ENCODE data around the gene ADAM19. TPM values are rescaled to one million over a fixed set of nuclear protein-coding genes. Genes with fewer than 3 reads are reported as not detected.

ADAM19 gene
- total RNA-seq, 4 donors from 2014 or later: 4.0 to 28.1 (median 15.1) TPM

DNA sequence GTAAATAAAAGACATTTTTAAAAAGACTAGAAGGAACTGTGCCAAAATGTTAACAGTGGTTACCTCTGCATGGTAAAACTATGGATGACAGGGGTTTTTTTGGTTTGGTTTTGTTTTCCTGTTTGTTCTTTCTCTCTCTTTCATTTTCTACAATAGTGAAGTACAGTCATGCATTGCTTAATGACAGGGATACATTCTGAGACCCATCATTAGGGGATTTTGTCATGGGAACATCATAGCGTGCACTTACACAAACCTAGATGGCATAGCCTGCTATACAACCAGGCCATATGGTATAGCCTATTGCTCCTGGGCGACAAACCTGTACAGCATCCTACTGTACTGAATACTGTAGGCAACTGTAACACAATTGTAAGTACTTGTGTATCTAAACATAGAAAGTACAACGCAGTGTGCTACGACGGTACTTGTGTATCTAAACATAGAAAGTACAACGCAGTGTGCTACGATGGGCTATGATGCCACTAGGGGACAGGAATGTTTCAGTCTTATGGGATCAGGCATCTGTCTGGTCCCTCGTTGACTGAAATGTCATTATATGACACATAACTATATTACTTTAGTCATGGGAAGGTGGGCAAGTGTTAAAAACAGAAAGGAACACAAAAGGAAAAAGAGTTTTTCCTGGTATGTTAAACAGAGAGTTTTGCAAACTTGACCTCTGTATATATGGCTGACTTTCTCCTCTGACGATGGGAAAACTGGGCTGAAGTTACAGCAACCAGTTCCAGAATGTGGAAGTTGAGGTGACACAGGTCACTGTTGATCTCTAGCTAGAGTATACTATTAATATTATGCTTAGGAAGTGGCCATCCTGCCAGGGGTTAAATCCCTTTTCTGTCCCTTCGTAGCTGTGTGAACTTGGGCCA lies 7.4 kb upstream of the ADAM19 start:
- WGBS, 2 donors (ENCODE audit: low coverage in 1 of 2): 67 to 72% methylated on average over 6 to 10 of the region's 10 CpGs
- intact Hi-C loops (cut with DNase I; ENCODE audit: low total_unique reads) (no loop called here), in situ Hi-C loops (cut with MboI; ENCODE audit: low pct_ligation_motif_present in 1 of 4, low pct_unique_long_range_greater_than_20kb in 1 of 4, low sequenced_read_pairs in 3 of 4) (no loop called here)
- Histone ChIP-seq H3K27ac (peak overlapping the region in 1 of 4 donors; percentile 30), H3K4me3 (no peak overlapping the region), H3K27me3 (no peaks in the 10 kb centered on the region), H3K9me3 (no peaks in the 10 kb centered on the region), H3K36me3 (no peaks in the 10 kb centered on the region), H3K4me1 (no peaks in the 10 kb centered on the region)
- TF ChIP-seq POLR2AphosphoS5 (IDR thresholded peaks at IDR 0.05) (no peak), POLR2A (IDR thresholded peaks at IDR 0.05) (no peak), EP300 (IDR thresholded peaks at IDR 0.05; ENCODE audit: low read depth) (no peak)
- TF ChIP-seq, protein P1, sequence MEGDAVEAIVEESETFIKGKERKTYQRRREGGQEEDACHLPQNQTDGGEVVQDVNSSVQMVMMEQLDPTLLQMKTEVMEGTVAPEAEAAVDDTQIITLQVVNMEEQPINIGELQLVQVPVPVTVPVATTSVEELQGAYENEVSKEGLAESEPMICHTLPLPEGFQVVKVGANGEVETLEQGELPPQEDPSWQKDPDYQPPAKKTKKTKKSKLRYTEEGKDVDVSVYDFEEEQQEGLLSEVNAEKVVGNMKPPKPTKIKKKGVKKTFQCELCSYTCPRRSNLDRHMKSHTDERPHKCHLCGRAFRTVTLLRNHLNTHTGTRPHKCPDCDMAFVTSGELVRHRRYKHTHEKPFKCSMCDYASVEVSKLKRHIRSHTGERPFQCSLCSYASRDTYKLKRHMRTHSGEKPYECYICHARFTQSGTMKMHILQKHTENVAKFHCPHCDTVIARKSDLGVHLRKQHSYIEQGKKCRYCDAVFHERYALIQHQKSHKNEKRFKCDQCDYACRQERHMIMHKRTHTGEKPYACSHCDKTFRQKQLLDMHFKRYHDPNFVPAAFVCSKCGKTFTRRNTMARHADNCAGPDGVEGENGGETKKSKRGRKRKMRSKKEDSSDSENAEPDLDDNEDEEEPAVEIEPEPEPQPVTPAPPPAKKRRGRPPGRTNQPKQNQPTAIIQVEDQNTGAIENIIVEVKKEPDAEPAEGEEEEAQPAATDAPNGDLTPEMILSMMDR (IDR thresholded peaks at IDR 0.05): no peak
- no peak for DNase-seq

DNA sequence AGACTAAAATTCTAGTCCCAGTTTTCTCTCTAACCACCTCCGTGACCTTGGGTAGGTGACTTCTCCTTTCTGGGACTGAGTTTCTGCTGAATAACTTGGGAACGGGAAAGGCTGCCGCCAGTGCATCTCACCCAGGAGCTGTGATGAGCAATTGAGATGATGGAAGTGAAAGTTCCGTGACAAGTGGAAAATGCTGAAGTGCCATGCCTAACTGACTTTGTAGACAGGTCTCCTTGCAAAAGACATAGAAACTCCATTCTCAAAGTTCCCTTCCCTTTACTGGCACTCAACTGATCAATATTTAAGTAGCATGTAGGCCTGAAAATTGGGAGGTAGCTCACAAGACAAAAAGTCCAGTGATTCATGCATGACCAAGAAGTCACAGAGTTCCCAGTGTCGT lies 6.3 kb upstream of the ADAM19 start:
- H3K36me3 ChIP-seq: no peaks in the 10 kb centered on the region
- intact Hi-C loops (cut with DNase I; ENCODE audit: low total_unique reads) (no loop called here), in situ Hi-C loops (cut with MboI; ENCODE audit: low pct_ligation_motif_present in 1 of 4, low pct_unique_long_range_greater_than_20kb in 1 of 4, low sequenced_read_pairs in 3 of 4) (no loop called here)
- H3K27me3 ChIP-seq: no peaks in the 10 kb centered on the region
- no peak for DNase-seq
- no peaks in the 10 kb centered on the region for H3K9me3 ChIP-seq
- H3K27ac ChIP-seq: no peak overlapping the region
- no peak overlapping the region for H3K4me3 ChIP-seq
- 92 to 100% methylated on average over 2 to 5 of the region's 5 CpGs for WGBS, 2 donors (ENCODE audit: low coverage in 1 of 2)
- TF ChIP-seq EP300 (IDR thresholded peaks at IDR 0.05; ENCODE audit: low read depth): no peak
- no peak for TF ChIP-seq POLR2AphosphoS5 (IDR thresholded peaks at IDR 0.05)
- TF ChIP-seq POLR2A (IDR thresholded peaks at IDR 0.05): no peak
- TF ChIP-seq, protein P1 (IDR thresholded peaks at IDR 0.05): no peak
- no peaks in the 10 kb centered on the region for H3K4me1 ChIP-seq

DNA sequence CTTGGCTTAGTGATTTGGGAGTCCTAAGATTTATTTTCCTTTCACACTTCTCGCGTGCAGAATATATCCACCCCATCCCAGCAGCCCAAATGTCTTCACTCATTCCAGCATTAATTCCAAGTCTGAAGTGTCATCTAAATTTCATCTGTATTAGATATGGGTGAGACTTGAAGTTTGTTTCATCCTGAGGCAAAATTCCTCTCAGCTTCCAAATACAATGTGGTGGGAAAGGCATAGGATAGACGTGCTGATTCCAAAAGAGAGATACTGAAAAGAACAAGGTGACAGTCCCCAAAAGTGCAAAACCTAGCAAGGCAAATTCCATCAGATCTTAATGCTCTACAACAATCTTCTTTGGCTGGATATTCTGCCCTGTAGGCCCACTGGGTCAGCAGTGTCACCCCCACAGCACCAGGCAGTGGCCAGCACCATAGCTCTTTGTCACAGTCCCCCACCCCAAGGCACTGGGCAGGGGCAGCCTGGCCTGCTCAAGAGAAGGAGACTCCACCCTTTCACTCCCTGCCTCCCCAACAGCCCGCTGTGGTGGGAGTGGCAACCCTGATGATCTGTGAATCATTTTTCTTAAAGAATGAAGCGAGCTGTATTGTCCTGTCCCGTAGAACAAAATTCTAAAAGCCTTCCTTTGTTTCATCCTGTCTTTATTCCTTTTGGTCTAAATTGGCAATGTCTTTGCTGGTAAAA lies 2.7 kb upstream of the ADAM19 start:
- peaks cover 0 to 23% (median 5%) of the 10 kb centered on the region in 4 donors for H3K4me1 ChIP-seq
- intact Hi-C loops (cut with DNase I; ENCODE audit: low total_unique reads): loop anchor here (5.0 to 10.0 kb wide), 2 partner anchors 66 to 253 kb away; no protein-coding TSS in a partner anchor
- H3K4me3 ChIP-seq: no peak overlapping the region
- H3K27me3 ChIP-seq: peaks cover 7% of the 10 kb centered on the region
- no peak overlapping the region for H3K27ac ChIP-seq
- 89 to 96% methylated on average over 5 to 6 of the region's 6 CpGs for WGBS, 2 donors (ENCODE audit: low coverage in 1 of 2)
- in situ Hi-C loops (cut with MboI; ENCODE audit: low pct_ligation_motif_present in 1 of 4, low pct_unique_long_range_greater_than_20kb in 1 of 4, low sequenced_read_pairs in 3 of 4): no loop called here
- no peak for DNase-seq
- no peaks in the 10 kb centered on the region for H3K9me3 ChIP-seq
- H3K36me3 ChIP-seq: no peaks in the 10 kb centered on the region
- TF ChIP-seq, protein P1 (IDR thresholded peaks at IDR 0.05): no peak
- TF ChIP-seq POLR2A (IDR thresholded peaks at IDR 0.05) (no peak), EP300 (IDR thresholded peaks at IDR 0.05; ENCODE audit: low read depth) (no peak), POLR2AphosphoS5 (IDR thresholded peaks at IDR 0.05) (no peak)

DNA sequence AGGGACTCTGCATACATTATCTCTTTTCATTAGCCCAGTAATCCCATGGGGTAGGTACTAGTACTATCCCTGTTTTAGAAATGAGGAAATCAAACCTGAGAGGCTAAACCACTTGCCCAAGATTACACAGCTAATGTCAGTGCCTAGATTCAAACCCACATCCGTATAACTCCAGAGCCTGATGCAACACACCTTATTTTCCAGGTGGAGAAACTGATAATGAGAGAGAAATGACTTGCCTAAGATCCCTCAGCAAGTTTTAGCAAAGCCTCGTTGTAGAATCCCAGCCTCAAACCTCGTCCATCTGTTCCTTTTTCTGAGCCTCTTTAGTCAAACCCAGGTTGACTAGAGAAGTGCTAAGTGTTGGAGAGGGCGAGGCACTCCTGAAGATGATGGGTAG lies 1.1 kb upstream of the ADAM19 start:
- DNase-seq: no peak
- Histone ChIP-seq H3K9me3 (no peaks in the 10 kb centered on the region), H3K36me3 (no peaks in the 10 kb centered on the region), H3K4me1 (peaks cover 0 to 32% (median 11%) of the 10 kb centered on the region in 4 donors), H3K27me3 (peaks cover 7% of the 10 kb centered on the region), H3K27ac (peak overlapping the region in 3 of 4 donors; percentile 87 to 93 (median 91)), H3K4me3 (no peak overlapping the region)
- TF ChIP-seq POLR2A (IDR thresholded peaks at IDR 0.05): no peak
- no peak for TF ChIP-seq EP300 (IDR thresholded peaks at IDR 0.05; ENCODE audit: low read depth)
- TF ChIP-seq, protein P1 (IDR thresholded peaks at IDR 0.05): no peak
- TF ChIP-seq POLR2AphosphoS5 (IDR thresholded peaks at IDR 0.05): no peak
- intact Hi-C loops (cut with DNase I; ENCODE audit: low total_unique reads) (loop anchor here (5.0 to 10.0 kb wide), 2 partner anchors 64 to 252 kb away; no protein-coding TSS in a partner anchor), in situ Hi-C loops (cut with MboI; ENCODE audit: low pct_ligation_motif_present in 1 of 4, low pct_unique_long_range_greater_than_20kb in 1 of 4, low sequenced_read_pairs in 3 of 4) (no loop called here)
- WGBS, 2 donors (ENCODE audit: low coverage in 1 of 2): 84 to 86% methylated on average over 4 of the region's 4 CpGs
